H1 (cell line): ENCODE data around the gene CDK19. TPM values are rescaled to one million over a fixed set of nuclear protein-coding genes. Genes with fewer than 3 reads are reported as not detected.

Experiments
- CTCF ChIA-PET: fragments of 300-600 bp; sonication (Branson Sonifier 250); formaldehyde crosslinking; loops from one replicate; lab custom pipeline; 2021; ENCODE audit not compliant: partially characterized antibody; lab: Charles Lee
- POLR2A ChIA-PET: fragments of 300-600 bp; sonication (Branson Sonifier 250); formaldehyde crosslinking; loops from one replicate; lab custom pipeline; 2021; ENCODE audit warnings: inconsistent platforms; ENCODE audit not compliant: partially characterized antibody; lab: Charles Lee
- DNase-seq, 2 experiments: peaks; one replicate each; pipeline versions ENCODE4 v3.0.0 to v3.0.0-alpha.2; 2010 to 2022; ENCODE audit warnings: low spot score in 2 of 2, low read depth in 1 of 2, mixed read lengths in 1 of 2
- FAIRE-seq: peaks from 2 replicates; lab custom pipeline; 2011; peaks lifted over from hg19 to GRCh38; lab: Jason Lieb, UNC
- H2AFZ ChIP-seq: 2 replicates; pipeline ENCODE4 v1.8.1; 2012; ENCODE audit warnings: low read length, inconsistent platforms
- H2AK5ac ChIP-seq: 2 replicates; pipeline ENCODE4 v1.6.1; 2013; ENCODE audit warnings: low read depth, low read length
- H2BK120ac ChIP-seq: replicated peaks from 2 replicates; pipeline ENCODE3; 2013; ENCODE audit warnings: low read depth, low read length, inconsistent platforms
- H2BK12ac ChIP-seq: 2 replicates; pipeline ENCODE4 v1.6.1; 2013; ENCODE audit warnings: low read depth, low read length
- H2BK15ac ChIP-seq: 2 replicates; pipeline ENCODE4 v1.6.1; 2013; ENCODE audit warnings: low read length
- H2BK20ac ChIP-seq: 2 replicates; pipeline ENCODE4 v1.6.1; 2013; ENCODE audit warnings: low read length
- H2BK5ac ChIP-seq: 2 replicates; pipeline ENCODE4 v1.6.1; 2013; ENCODE audit warnings: low read depth, low read length
- H3K14ac ChIP-seq: 2 replicates; pipeline ENCODE4 v1.6.1; 2013; ENCODE audit warnings: inconsistent platforms; ENCODE audit not compliant: insufficient read length
- H3K18ac ChIP-seq: 2 replicates; pipeline ENCODE4 v1.6.1; 2013; ENCODE audit warnings: low read length; ENCODE audit errors: extremely low read depth
- H3K23ac ChIP-seq: 2 replicates; pipeline ENCODE4 v1.6.1; 2013; ENCODE audit warnings: inconsistent platforms; ENCODE audit not compliant: insufficient read length
- H3K23me2 ChIP-seq: 2 replicates; pipeline ENCODE4 v1.6.1; 2013; ENCODE audit warnings: low read depth, low read length
- H3K27ac ChIP-seq: 2 replicates; pipeline ENCODE4 v1.6.1; 2011; ENCODE audit warnings: low read depth, low read length, inconsistent platforms
- H3K27me3 ChIP-seq, 4 experiments: replicated peaks in 1 of 4; 1 replicate in 1 of 4; 2 replicates in 3 of 4; pipeline versions ENCODE4 v1.6.1 to v1.8.1; 2011 to 2013; ENCODE audit warnings: low read length in 3 of 4, mild to moderate bottlenecking in 3 of 4, inconsistent platforms in 2 of 4, mixed read lengths in 2 of 4, moderate library complexity in 1 of 4; ENCODE audit not compliant: control insufficient read depth in 3 of 4, insufficient read depth in 3 of 4; ENCODE audit errors: extremely low read depth in 1 of 4
- H3K36me3 ChIP-seq, 4 experiments: 2 replicates each; pipeline versions ENCODE4 v1.6.1 to v1.8.1; 2011 to 2013; ENCODE audit warnings: mild to moderate bottlenecking in 4 of 4, low read length in 3 of 4, moderate library complexity in 2 of 4, control low read depth in 1 of 4, inconsistent platforms in 1 of 4; ENCODE audit not compliant: insufficient read depth in 4 of 4, control insufficient read depth in 2 of 4
- H3K4ac ChIP-seq: replicated peaks from 2 replicates; pipeline ENCODE3; 2013; ENCODE audit warnings: low read length, low read depth, mixed read lengths, inconsistent platforms; ENCODE audit not compliant: insufficient read length
- H3K4me1 ChIP-seq, 4 experiments: replicated peaks in 1 of 4; 1 replicate in 1 of 4; 2 replicates in 3 of 4; pipeline versions ENCODE4 v1.6.1 to v1.8.1; 2011 to 2013; ENCODE audit warnings: low read length in 3 of 4, inconsistent platforms in 2 of 4, mixed read lengths in 1 of 4; ENCODE audit not compliant: insufficient read depth in 4 of 4, control insufficient read depth in 3 of 4
- H3K4me2 ChIP-seq, 2 experiments: 2 replicates each; pipeline versions ENCODE4 v1.6.1 to v1.8.1; 2011 to 2013; ENCODE audit warnings: low read depth in 2 of 2, low read length in 2 of 2, control low read depth in 1 of 2, inconsistent platforms in 1 of 2, mild to moderate bottlenecking in 1 of 2; ENCODE audit not compliant: insufficient read depth in 1 of 2
- H3K4me3 ChIP-seq, 4 experiments: fragments of 200-600, 300-600 bp in 1 of 4; sonication (generic), shearing (Covaris generic), sonication (Bioruptor Twin) in 1 of 4; 2 replicates each; pipeline versions ENCODE4 v1.5.1 to v1.8.1; 2011 to 2016; ENCODE audit warnings: low read length in 4 of 4, low read depth in 3 of 4, control low read depth in 2 of 4, inconsistent platforms in 2 of 4, mild to moderate bottlenecking in 2 of 4, mixed read lengths in 1 of 4, moderate library complexity in 1 of 4; ENCODE audit not compliant: insufficient read depth in 2 of 4; ENCODE audit errors: extremely low read depth in 1 of 4
- H3K56ac ChIP-seq: replicated peaks from 2 replicates; pipeline ENCODE3; 2013; ENCODE audit warnings: low read depth, mild to moderate bottlenecking, mixed read lengths, low read length, inconsistent platforms; ENCODE audit not compliant: insufficient read length
- H3K79me1 ChIP-seq: 2 replicates; pipeline ENCODE4 v1.6.1; 2013; ENCODE audit warnings: low read depth, low read length, control low read depth
- H3K79me2 ChIP-seq, 2 experiments: 2 replicates each; pipeline versions ENCODE4 v1.6.1 to v1.8.1; 2012 to 2013; ENCODE audit warnings: low read length in 2 of 2, mild to moderate bottlenecking in 2 of 2, inconsistent platforms in 1 of 2; ENCODE audit not compliant: insufficient read depth in 2 of 2, control insufficient read depth in 1 of 2
- H3K9ac ChIP-seq, 4 experiments: replicated peaks in 1 of 4; 1 replicate in 1 of 4; 2 replicates in 3 of 4; pipeline versions ENCODE4 v1.6.1 to v1.8.1; 2011 to 2013; ENCODE audit warnings: low read depth in 3 of 4, low read length in 3 of 4, control low read depth in 2 of 4, mild to moderate bottlenecking in 2 of 4, moderate library complexity in 2 of 4, inconsistent platforms in 1 of 4; ENCODE audit errors: extremely low read depth in 1 of 4
- H3K9me3 ChIP-seq, 2 experiments: 2 replicates each; pipeline versions ENCODE4 v1.6.1 to v1.8.1; 2012 to 2013; ENCODE audit warnings: mild to moderate bottlenecking in 2 of 2, moderate library complexity in 2 of 2, control low read depth in 1 of 2, inconsistent platforms in 1 of 2, low read depth in 1 of 2, low read length in 1 of 2, mixed read lengths in 1 of 2; ENCODE audit not compliant: insufficient read depth in 2 of 2
- H4K20me1 ChIP-seq, 2 experiments: replicated peaks in 1 of 2; 2 replicates each; pipeline versions ENCODE3 to v1.8.1; 2011 to 2013; ENCODE audit warnings: inconsistent platforms in 2 of 2, low read length in 2 of 2, mild to moderate bottlenecking in 1 of 2; ENCODE audit not compliant: insufficient read depth in 2 of 2, control insufficient read depth in 1 of 2
- H4K5ac ChIP-seq: 2 replicates; pipeline ENCODE4 v1.6.1; 2013; ENCODE audit warnings: low read length, low read depth, mixed read lengths, inconsistent platforms; ENCODE audit not compliant: insufficient read length
- H4K8ac ChIP-seq: 2 replicates; pipeline ENCODE4 v1.8.0; 2013; ENCODE audit warnings: mild to moderate bottlenecking, moderate library complexity, low read length, inconsistent platforms; ENCODE audit not compliant: insufficient read depth; ENCODE audit errors: extremely low read depth
- H4K91ac ChIP-seq: replicated peaks from 2 replicates; pipeline ENCODE3; 2013; ENCODE audit warnings: low read length, mixed read lengths, inconsistent platforms; ENCODE audit not compliant: insufficient read length
- CREB1 ChIP-seq: IDR thresholded peaks from 2 replicates; pipeline ENCODE4 v1.6.1; 2012; ENCODE audit warnings: inconsistent platforms
- EGR1 ChIP-seq: IDR thresholded peaks from 2 replicates; pipeline ENCODE4 v1.6.1; 2011; ENCODE audit warnings: low read depth, low read length, borderline replicate concordance
- GTF2F1 ChIP-seq: IDR thresholded peaks from 2 replicates; pipeline ENCODE4 v1.6.1; 2012; ENCODE audit warnings: low read depth, low read length, improper control_type of control experiment, borderline replicate concordance
- HDAC2 ChIP-seq, 2 experiments: fragments of 300-600 bp in 1 of 2; sonication (generic) in 1 of 2; IDR thresholded peaks; 2 replicates each; pipeline ENCODE4 v1.6.1; 2011 to 2012; ENCODE audit warnings: low read depth in 2 of 2, low read length in 2 of 2, mild to moderate bottlenecking in 2 of 2, moderate library complexity in 2 of 2, borderline replicate concordance in 1 of 2, inconsistent platforms in 1 of 2
- KDM4A ChIP-seq: IDR thresholded peaks from one replicate; pipeline ENCODE4 v1.7.1; 2012; ENCODE audit warnings: low read depth, mild to moderate bottlenecking, moderate library complexity, low read length, inconsistent platforms; ENCODE audit not compliant: severe bottlenecking
- MAFK ChIP-seq: IDR thresholded peaks from 2 replicates; pipeline ENCODE4 v1.6.1; 2012; ENCODE audit warnings: low read depth, mild to moderate bottlenecking, improper control_type of control experiment, low read length
- NRF1 ChIP-seq: IDR thresholded peaks from 2 replicates; pipeline ENCODE4 v1.6.1; 2011; ENCODE audit warnings: mild to moderate bottlenecking, low read depth, low read length, improper control_type of control experiment
- POU5F1 ChIP-seq: IDR thresholded peaks from 2 replicates; pipeline ENCODE4 v1.6.1; 2011; ENCODE audit warnings: low read depth, mild to moderate bottlenecking, low read length, moderate library complexity
- RAD21 ChIP-seq, 2 experiments: IDR thresholded peaks in 1 of 2; conservative IDR thresholded peaks in 1 of 2; 2 replicates each; pipeline ENCODE4 v1.6.1; 2011; ENCODE audit warnings: low read depth in 2 of 2, low read length in 2 of 2, improper control_type of control experiment in 1 of 2, inconsistent platforms in 1 of 2, mild to moderate bottlenecking in 1 of 2, moderate library complexity in 1 of 2
- RBBP5 ChIP-seq: IDR thresholded peaks from 2 replicates; pipeline ENCODE4 v1.7.1; 2012; ENCODE audit warnings: low read depth, mild to moderate bottlenecking, inconsistent platforms, low read length, moderate library complexity, borderline replicate concordance
- SIRT6 ChIP-seq: IDR thresholded peaks from one replicate; pipeline ENCODE4 v1.7.1; 2012; ENCODE audit warnings: low read length, inconsistent platforms
- SRF ChIP-seq: IDR thresholded peaks from 2 replicates; pipeline ENCODE4 v1.6.1; 2011; ENCODE audit warnings: mild to moderate bottlenecking, low read depth, low read length, moderate library complexity
- TAF7 ChIP-seq: optimal IDR thresholded peaks from 2 replicates; pipeline ENCODE3; 2011; ENCODE audit warnings: low read depth, mild to moderate bottlenecking, inconsistent platforms, low read length, moderate library complexity, borderline replicate concordance
- ZNF274 ChIP-seq: IDR thresholded peaks from 2 replicates; pipeline ENCODE4 v1.7.0; 2012; ENCODE audit warnings: low read length, borderline replicate concordance; ENCODE audit errors: extremely low read depth
- WGBS, 2 experiments: shearing (Covaris generic) in 1 of 2; methylation state at CpG; one replicate each; pipeline versions ENCODE4 v1.1.6 to v1.1.7; 2013 to 2015; ENCODE audit warnings: low lambda C conversion rate in 2 of 2, mixed read lengths in 2 of 2, inconsistent platforms in 1 of 2, low coverage in 1 of 2, missing lambda C conversion rate in 1 of 2; ENCODE audit not compliant: insufficient replicate concordance in 2 of 2, insufficient coverage in 1 of 2, insufficient read length in 1 of 2; ENCODE audit errors: extremely low coverage in 1 of 2, missing lambda C conversion rate in 1 of 2; 5-methylcytosine and 5-hydroxymethylcytosine counted together
- polyA plus RNA-seq, 7 experiments: library from polyadenylated mRNA; depleted of rRNA in 3 of 7; stranded (reverse) in 5 of 7; unstranded in 2 of 7; fragments of >200 nt in 5 of 7; fragments of 200-250 nt in 2 of 7; gene quantifications; 1 replicate in 5 of 7; 2 replicates in 1 of 7; 4 replicates in 1 of 7; pipeline versions ENCODE4 v1.2.1 to v1.2.3, GENCODE V29; 2011 to 2013; ENCODE audit warnings: missing spikeins in 2 of 7, mixed read lengths in 2 of 7
- total RNA-seq: library from RNA; stranded (reverse); fragmentation: NEBNext Ultra II Directional; extraction: Animal tissue kit (Norgen Biotek cat#: 25700); gene quantifications from 2 replicates; pipeline ENCODE4 v1.2.1, GENCODE V29; 2021

The CDK19 gene
- total and polyA plus RNA-seq, 2 of the 8 experiments (the other 6 are each of a cell fraction or from before 2014, with no cell fraction given) = 4.9 to 12.6 TPM

- 85% methylated on average over 3 of the region's 3 CpGs; no CpG with 5 or more reads in 1 of the 2 experiments for WGBS, 2 experiments
- TF ChIP-seq MAFK (no peak), TAF7 (no peak), RBBP5 (no peak), ZNF274 (no peak), EGR1 (no peak), KDM4A (no peak), HDAC2 (IDR thresholded peaks at IDR 0.05; ENCODE audit: borderline replicate concordance in 1 of 2, low read depth in 2 of 2, low read length in 2 of 2) (no peak), NRF1 (no peak), CREB1 (no peak), GTF2F1 (no peak), POU5F1 (no peak), RAD21 (IDR thresholded peaks at IDR 0.05 in 1 of 2, conservative IDR thresholded peaks at IDR 0.05 in 1 of 2; ENCODE audit: low read depth in 2 of 2, low read length in 2 of 2) (no peak), SIRT6 (no peak), SRF (no peak)
Measured at GRCh38 chr6:110748453-110748852, 66.8 kb downstream of the CDK19 start.

More at GRCh38 chr6:110748453-110748852, 66.8 kb downstream of the CDK19 start:
- no peak overlapping the region for H4K5ac ChIP-seq
- H4K8ac ChIP-seq = no peak overlapping the region
- H4K20me1 ChIP-seq = no peaks in the 10 kb centered on the region
- no peak overlapping the region for H2BK20ac ChIP-seq
- H2AK5ac ChIP-seq = no peak overlapping the region
- no peak overlapping the region for H2BK12ac ChIP-seq
- no peak overlapping the region for H4K91ac ChIP-seq
- no peak overlapping the region for H3K18ac ChIP-seq
- ChIA-PET CTCF (no interaction called here), POLR2A (interaction anchor here (0.6 kb wide), 1 partner anchor 1259 kb away, joined by 4 read pairs; no protein-coding TSS in a partner anchor)
- no peak overlapping the region for H3K27ac ChIP-seq
- no peak overlapping the region for H3K23ac ChIP-seq
- no peak overlapping the region for H3K4me2 ChIP-seq
- H3K4ac ChIP-seq = no peak overlapping the region
- no peaks in the 10 kb centered on the region for H3K27me3 ChIP-seq
- no peaks in the 10 kb centered on the region for H3K79me1 ChIP-seq
- H2BK120ac ChIP-seq = no peak overlapping the region
- no peak overlapping the region for H3K4me3 ChIP-seq
- H2BK15ac ChIP-seq = no peak overlapping the region
- peaks cover under 1 to 3% of the 10 kb centered on the region in 2 experiments; a peak in 1 of 4 replicates for H3K9me3 ChIP-seq
- H2BK5ac ChIP-seq = no peak overlapping the region
- no peaks in the 10 kb centered on the region for H3K23me2 ChIP-seq
- no peak overlapping the region for H3K9ac ChIP-seq
- FAIRE-seq = no peak
- no peak for DNase-seq
- no peak overlapping the region for H2AFZ ChIP-seq
- H3K56ac ChIP-seq = no peak overlapping the region
- peaks cover 0 to 7% (median 3%) of the 10 kb centered on the region in 4 experiments; a peak in 3 of 8 replicates for H3K36me3 ChIP-seq
- no peak overlapping the region for H3K14ac ChIP-seq
- H3K79me2 ChIP-seq = 0 out of 4 replicates have a peak, but pooled peaks cover 0 to 3% of the 10 kb centered on the region in 2 experiments
- H3K4me1 ChIP-seq = no peaks in the 10 kb centered on the region
